Activated T-cell treated with anti-CD3 and anti-CD28 coated beads, Interleukin-2, amount 50 U/mL, for 1 hour (primary cell): ENCODE data around the gene OR4A15.

ENCODE experiments used
- DNase-seq: peaks from one replicate; pipeline ENCODE4 v3.0.0-alpha.2; 2020

Gene OR4A15

DNA sequence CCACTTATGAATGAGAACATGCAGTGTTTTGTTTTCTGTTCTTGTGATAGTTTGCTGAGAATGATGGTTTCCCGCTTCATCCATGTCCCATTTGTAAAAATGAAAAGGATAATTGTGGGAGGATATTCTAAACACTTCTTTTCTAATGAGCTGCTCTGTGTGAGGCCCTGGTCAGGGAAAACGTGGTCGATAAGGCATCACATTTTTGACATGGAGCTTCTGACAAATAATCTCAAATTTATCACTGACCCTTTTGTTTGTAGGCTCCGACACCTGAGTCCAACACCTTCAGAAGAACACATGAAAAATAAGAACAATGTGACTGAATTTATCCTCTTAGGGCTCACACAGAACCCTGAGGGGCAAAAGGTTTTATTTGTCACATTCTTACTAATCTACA, at the start of gene OR4A15:
TSS of gene OR4A15 (plus strand) at position 301 of the 400 bp plus-strand sequence. CDS start at position 301, 0 bp downstream.
- no peak for DNase-seq

DNA sequence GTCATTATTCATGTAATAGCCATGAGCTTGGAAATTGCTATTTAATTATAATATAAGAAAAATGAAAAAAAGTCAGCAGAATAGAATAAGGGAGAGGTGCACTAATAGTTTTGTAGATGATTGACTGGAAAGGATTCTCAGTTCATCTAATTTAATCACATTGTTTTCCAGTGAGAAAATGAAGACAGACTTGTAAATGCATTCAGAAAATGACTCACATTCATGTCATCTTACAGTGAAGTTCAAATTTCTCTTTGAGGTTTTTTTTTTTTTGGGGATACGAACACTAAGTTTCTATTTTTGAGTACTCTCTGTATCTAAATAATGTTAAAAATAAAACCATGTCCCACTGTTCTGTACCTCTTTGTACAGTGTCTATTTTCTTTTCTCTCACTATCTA, 43.3 kb upstream of the OR4A15 start:
- DNase-seq = no peak

DNA sequence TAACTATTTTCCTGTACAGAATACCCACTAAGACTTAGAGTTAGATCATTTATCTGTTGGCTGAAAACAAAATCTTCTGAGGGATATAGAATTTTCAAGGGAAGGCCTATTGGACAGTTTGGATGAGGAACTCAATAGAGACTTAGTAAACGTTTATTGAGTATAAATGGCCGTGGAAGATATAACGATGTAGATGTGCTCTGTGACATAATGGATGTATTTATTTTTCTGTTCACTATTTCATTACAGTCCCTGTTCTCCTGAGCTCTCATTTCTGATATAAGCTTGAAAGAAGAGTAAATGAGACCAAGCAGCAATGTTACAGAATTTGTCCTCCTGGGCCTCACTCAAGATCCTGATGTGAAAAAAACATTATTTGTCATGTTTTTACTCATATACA, 24.9 kb upstream of the OR4A15 start, which contains the start of gene OR4A16:
TSS of gene OR4A16 (plus strand) at position 301 of the 400 bp plus-strand sequence. CDS start at position 301, 0 bp downstream.
- DNase-seq = no peak

DNA sequence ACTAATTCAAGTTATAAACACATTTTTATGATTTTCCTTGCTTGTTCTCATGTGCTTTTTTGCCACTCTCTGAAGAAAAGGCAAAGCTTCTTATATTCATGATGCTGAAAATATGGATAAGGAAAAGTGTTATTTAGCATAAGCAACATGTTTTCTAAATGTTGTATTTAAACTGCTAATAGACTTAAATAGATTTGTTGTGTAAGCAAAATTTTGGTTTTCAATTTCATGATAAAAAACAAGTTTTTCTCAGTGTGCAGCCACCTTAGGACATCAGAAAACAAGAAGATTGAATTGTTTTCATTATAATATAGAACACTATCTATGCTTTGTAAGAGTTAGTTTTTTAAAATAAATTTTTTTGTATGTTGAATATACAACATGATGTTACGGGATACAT, 22.5 kb upstream of the OR4A15 start:
- DNase-seq = no peak

DNA sequence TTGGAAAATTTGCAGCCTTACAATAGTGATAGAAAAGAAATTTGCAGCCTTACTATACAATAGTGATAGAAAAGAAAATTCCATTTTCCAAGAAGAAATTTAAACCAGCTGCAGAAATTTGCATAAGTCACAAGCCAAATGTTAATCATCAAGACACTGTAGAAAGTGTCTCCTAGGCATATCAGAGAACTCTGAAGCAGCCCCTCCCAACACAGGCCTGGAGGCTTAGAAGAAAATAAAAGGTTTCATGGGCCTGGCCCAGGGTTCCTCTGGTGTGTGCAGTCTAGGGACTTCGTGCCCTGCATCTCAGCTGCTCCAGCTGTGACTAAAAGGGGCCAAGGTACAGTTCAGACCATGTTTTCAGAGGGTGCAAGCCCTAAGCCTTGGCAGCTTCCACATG, 18.7 kb upstream of the OR4A15 start:
- DNase-seq = no peak

DNA sequence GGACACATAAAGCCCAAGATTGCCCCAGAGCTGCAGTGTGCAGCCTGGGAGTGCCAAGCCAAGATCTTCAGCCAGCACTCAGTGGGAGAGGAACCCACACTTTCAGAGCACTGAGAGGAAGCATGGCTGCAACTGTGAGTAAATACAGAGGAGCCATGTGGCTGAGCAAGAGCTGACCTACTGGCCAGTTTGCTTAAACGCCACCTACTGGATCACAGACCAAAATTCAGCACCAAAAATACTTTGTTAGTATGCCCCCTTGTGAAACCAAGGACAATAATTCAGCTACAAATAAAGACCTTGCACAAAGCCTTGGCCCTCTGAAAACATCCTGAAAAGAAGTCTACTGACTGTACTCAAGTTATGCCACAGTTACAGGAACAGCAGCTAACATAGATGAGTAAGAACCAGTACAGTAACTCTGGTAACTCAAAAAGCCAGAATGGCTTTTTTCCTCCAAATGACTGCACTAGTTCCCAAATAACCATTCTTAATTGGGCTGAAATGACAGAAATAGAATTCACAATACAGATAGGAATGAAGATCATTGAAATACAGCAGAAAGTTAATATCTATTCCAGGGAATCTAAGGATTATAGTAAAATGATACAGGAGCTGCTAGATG, 10.1 kb upstream of the OR4A15 start:
- DNase-seq = no peak

DNA sequence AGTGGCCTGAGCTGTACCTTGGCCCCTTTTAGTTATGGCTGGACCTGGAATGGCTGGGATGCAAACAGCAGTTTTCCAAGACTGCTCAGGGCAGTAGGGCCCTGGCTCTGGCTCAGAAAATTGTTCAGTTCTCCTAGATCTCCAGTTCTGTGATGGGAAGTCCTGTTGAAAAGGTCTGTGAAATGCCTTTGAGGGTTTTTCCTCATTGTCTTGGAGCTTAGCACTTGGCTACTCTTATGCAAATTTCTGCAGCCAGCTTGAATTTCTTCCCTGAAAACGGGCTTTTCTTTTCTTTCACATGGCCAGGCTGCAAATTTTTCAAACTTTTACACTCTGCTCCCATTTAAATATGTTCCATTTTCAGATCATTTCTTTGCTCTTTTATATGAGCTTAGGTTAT, 33.2 kb downstream of the OR4A15 start:
- no peak for DNase-seq
